Suppressor macrophage treated with lipopolysaccharide for 1 hour (primary cell): ENCODE data around the gene RFX5.

ENCODE experiments used
- DNase-seq, 3 donors: peaks; one replicate each; pipeline ENCODE4 v3.0.0-alpha.2; 2020 to 2022

RFX5 gene

DNA sequence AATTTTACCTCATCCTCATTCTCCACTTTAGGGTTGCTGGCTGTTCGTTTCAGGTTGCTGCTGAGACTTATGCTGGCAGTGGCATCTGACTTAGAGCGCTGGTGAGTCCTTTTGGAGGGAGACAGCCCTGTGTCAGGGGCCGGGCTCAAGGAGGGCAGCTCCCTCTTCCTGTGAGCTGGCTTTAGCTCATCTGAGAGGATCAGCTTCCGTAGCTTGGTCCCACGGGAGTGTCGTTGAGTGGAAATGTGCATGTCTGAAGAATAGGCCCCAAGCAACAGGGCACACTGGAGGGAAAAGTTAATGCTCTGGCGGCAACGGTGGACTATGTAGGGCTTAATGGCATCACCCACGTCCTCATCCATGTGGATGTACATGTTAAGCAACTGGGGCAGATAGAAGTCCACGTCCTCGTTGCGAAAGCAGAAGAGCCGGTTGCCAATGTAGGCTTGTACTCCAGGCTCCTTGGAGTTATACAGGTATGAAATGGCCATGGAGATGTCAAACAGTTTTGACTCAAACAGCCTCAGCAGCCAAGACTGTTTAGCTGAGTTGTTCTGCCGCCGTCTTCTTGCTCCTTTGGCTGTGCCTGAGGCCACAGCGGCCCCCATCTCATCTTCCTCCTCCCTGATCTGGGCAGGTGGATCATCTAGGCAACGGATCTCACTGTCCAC lies 31.4 kb downstream of the RFX5 start:
- no peak for DNase-seq

DNA sequence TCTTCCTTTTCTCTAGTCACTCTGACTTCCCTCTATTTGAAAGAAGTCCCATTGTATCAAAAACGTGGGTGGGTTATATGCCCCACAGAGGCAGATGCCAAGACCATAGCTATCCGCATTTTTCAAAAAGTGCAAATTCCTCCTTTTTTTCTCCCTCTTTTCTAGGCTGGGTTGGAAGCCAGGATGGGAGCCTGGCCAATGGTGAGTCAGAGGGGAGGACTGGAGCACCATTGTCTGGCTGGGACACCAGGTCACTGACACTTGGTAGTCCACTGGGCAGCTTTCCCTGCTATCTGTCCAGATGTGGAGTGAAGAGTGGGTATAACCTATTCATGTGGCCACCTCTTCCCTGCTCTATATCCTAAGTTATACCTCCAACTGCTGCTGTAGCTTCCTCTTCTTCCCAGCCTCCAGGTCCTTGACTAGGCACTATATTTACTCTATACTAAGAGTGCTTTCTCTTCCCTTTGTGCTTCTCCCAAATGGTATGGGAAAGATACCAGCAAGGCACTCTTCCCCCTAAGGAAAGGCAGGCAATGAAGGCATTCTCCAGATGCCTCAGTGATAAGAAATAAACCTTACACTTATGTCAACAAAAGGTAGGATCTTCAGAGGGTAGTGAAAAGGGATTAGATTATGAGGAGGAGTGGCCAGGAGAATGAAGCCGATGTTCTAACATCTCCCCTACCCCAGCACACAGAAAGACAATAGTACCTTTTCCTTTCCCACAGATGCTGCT lies 32.7 kb downstream of the RFX5 start:
- no peak for DNase-seq

- DNase-seq, result no peak
Observed at GRCh38 chr1:151313501-151313900, 33.6 kb downstream of the RFX5 start.

- DNase-seq, result no peak
Observed at GRCh38 chr1:151312826-151313225, 34.2 kb downstream of the RFX5 start.

DNA sequence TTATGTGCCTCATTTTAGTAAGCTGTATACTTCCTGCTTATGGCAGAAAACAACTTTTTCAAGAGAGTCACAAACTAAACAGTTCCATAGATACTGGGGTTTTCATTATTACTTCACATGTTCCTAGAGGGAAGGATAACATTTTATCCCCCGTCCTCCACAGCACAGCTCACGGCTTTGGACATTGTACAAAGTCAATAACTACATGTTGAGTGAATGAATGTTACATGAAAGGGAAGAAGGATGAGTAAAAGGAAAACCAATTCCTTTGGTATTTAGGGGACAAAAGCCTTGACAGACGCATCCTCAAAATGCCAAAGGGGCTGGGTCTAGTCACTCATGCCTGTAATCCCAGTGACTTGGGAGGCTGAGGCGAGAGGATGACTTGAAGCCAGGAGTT lies 34.6 kb downstream of the RFX5 start:
- peak; percentile 15 to 57 (median 56) for DNase-seq

DNA sequence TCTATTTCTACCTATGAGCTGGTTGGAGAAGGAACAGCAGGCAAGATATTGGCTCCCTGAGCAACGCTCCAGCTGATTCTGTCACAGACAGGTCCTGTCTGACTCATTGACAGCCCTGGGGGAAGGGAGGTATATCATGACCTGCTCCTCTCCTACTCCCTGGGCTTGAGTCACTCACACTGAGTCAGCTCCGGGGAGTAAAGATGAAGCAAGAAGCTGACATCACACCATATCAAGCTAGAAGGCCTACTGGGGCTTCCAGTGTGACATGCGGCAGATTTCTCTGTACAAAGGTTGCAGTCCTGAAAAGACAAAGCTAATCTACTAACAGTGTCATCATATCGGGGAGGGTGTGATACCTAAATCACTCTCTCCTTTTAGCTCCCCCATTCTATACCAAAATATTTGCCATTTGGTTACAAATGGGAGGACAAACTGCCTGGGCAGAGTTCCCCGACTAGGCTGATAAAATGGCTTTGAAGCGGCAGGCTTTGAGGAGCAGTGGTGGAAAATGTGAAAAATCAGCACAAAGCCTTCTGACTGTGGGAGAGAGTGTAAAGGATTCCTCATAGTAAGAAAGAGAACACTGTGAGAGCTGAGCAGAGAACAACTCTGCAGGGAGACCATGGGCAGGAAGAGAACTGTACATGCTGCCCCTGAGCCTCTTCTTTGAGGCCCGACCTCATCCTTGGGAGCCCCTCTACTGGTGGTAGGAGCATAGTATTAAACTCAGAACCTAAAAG lies 35.3 kb downstream of the RFX5 start:
- peak; percentile 95 to 99 (median 98) for DNase-seq

GRCh38 chr1:151311011-151311410 lies 36.0 kb downstream of the RFX5 start:
- peak; percentile 10 to 34 (median 29) for DNase-seq

DNA sequence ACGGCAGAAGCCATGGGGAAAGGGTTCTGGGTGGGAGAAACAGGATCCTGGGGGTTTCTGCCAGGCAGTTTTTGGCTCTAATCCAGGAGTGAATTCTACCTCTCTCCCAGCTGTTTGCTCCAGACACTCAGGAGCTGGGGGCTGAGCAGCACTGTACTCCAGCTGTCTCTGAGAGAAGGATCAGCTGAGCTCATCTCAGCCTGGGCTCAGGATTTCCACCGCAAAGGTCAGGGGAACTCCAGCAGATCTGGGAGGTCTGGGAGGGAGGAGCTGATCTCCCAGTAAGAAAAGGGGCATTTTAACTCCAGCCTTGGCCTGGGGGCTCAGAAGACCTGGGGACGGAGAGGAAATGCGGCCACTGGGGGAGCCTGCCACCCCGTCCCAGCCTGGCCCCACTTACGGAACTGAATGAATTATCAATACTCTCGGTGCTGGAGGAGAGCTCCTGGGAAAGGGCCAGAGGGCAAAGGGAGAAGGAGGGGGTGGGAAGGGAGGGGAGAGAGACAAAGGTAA lies 37.2 kb downstream of the RFX5 start:
- DNase-seq, result peak; percentile 49 to 61 (median 56)

DNA sequence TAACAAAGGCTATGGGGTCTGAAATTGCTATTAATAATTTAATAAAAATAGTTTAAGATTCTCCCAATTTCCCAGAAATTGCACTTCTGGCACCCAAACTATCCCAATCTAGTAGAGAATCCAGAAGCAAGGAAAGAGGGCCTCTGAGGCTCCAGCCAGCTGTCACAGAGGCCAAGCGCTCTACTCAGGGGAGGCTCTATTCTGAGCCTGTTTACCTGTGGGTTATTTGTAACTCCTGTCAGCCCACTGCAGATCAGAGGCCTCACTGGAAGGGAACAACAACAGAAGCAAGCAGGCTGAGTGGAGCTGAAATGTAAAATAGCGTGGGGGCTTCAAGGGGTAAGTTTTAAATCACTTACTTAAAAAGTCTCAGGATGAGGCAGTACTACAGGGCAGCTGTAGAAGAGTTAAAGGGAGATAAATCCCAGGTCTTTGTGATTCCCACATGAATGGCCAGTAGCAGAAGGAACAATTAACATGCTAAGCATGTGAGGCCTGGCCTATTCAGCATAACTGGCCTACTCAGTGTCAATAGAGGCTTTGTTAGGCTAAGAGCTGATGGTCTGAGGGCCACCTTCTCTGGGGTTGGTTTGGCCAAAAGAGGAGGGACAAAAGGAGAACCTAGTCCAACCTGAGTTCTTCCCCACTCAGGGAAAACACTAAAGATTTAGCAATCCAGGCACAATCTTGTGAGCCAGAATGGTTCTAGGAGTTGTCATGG lies 52.1 kb downstream of the RFX5 start:
- no peak for DNase-seq

DNA sequence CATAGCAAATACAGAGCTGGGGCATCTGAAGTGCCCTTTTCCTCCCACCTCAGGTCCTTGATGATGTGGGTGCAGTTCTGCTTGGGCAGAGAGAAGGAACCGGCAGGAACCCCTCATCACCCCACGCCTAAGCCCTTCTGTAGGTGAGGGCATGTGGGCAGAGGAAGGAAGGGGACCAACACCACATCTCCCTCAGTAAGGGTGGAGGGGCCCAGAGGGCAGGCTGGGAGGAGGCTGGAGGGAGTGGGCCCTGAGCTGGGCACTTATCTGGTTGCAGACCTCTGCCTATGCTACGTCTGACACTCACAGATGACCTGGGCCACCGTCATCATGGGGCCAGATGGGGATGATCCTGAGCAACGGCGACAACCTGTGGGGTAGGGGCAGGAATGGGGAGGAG lies 54.0 kb downstream of the RFX5 start:
- peak in 1 of 3 donors; percentile 12 for DNase-seq

- peak; percentile 22 to 34 (median 28) for DNase-seq
Observed at GRCh38 chr1:151292207-151293030, 54.6 kb downstream of the RFX5 start.

DNA sequence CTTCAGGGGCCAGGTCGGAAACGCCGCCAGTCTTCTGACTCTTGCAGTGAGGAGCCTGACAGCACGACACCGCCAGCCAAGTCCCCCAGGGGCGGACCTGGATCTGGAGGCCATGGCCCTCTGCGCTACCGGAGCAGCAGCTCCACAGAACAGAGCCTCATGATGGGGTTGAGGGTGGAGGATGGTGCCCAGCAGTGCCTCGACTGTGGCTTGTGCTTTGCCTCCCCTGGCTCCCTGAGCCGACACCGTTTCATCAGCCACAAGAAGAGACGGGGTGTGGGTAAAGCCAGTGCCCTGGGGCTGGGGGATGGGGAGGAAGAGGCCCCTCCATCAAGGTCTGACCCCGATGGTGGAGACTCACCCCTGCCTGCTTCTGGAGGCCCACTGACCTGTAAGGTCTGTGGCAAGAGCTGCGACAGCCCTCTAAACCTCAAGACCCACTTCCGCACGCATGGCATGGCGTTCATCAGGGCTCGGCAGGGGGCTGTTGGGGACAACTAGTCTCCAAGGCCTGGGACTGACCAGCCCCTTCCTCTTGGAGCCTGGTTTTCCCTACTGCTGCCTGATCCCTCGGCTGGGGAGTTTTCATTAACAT lies 56.2 kb downstream of the RFX5 start:
- no peak for DNase-seq
